ENCODE results near the gene KIAA1143. TPM values are rescaled to one million over a fixed set of nuclear protein-coding genes. Genes with fewer than 3 reads are reported as not detected.

Gene KIAA1143
- total RNA-seq, 2 donors from 2014 or later: 16.9 to 28.9 TPM

GRCh38 chr3:44721231-44722102, 40.0 kb downstream of the KIAA1143 start:
- H3K27ac ChIP-seq: no peak overlapping the region
- DNase-seq (ENCODE audit: low spot score): no peak
- H3K27me3 ChIP-seq (replicated peaks; ENCODE audit: insufficient read depth): no peaks in the 10 kb centered on the region
- no peak for ATAC-seq (ENCODE audit: insufficient number of reproducible peaks, low FRiP score, low read depth)
- no peaks in the 10 kb centered on the region for H3K4me1 ChIP-seq (ENCODE audit: control insufficient read depth in 1 of 2, low read depth in 2 of 2)
- no peak for TF ChIP-seq CTCF (IDR thresholded peaks at IDR 0.05)
- peaks cover 36% of the 10 kb centered on the region for H3K36me3 ChIP-seq
- H3K9me3 ChIP-seq: peaks cover 87% of the 10 kb centered on the region
- H3K4me3 ChIP-seq: peak overlapping the region; percentile 22

GRCh38 chr3:44712455-44713075, 48.9 kb downstream of the KIAA1143 start, which contains the start of gene ZNF502:
Gene ZNF502 (plus strand): TSS chr3:44712660. CDS start chr3:44720262, 7,602 bp downstream.
- peak; percentile 19 for DNase-seq (ENCODE audit: low spot score)
- H3K4me3 ChIP-seq: peak within 1 kb of the TSS; percentile 86
- peaks cover 18% of the 10 kb centered on the region for H3K9me3 ChIP-seq
- peak within 1 kb of the TSS; percentile 7 to 60 for H3K27ac ChIP-seq
- peak; percentile 45 for TF ChIP-seq CTCF (IDR thresholded peaks at IDR 0.05)
- no peaks in the 10 kb centered on the region for H3K36me3 ChIP-seq
- ATAC-seq (ENCODE audit: insufficient number of reproducible peaks, low FRiP score, low read depth): peak; percentile 82
- peaks cover 0 to 5% of the 10 kb centered on the region in 2 donors for H3K4me1 ChIP-seq (ENCODE audit: control insufficient read depth in 1 of 2, low read depth in 2 of 2)
- no peaks in the 10 kb centered on the region for H3K27me3 ChIP-seq (replicated peaks; ENCODE audit: insufficient read depth)

Other genes starting within 250 kb of the KIAA1143 start
- 1 to 10 TPM; 2.5 to 5.4 TPM for gene ZKSCAN7, start 206.4 kb downstream of the KIAA1143 start, total RNA-seq
- 1 to 10 TPM; 3.8 to 6.4 TPM for gene ZNF660, start 176.7 kb downstream of the KIAA1143 start, total RNA-seq
- gene ZNF197, start 136.6 kb downstream of the KIAA1143 start, total RNA-seq: 10 to 100 TPM in 1 of 2 donors, 1 to 10 TPM in 1; 9.6 to 20.0 TPM
- 10 to 100 TPM in 1 of 2 donors, 1 to 10 TPM in 1; 6.6 to 28.1 TPM for gene ZNF35, start 112.9 kb downstream of the KIAA1143 start, total RNA-seq
- 1 to 10 TPM; 3.7 to 4.5 TPM for gene ZNF502, start 49.0 kb downstream of the KIAA1143 start, total RNA-seq
- 1 to 10 TPM; 3.0 to 3.6 TPM for gene ZNF501, start 32.0 kb downstream of the KIAA1143 start, total RNA-seq
- gene KIF15, start 175 bp upstream of the KIAA1143 start, total RNA-seq: 1 to 10 TPM in 1 of 2 donors, under 1 TPM in 1; 0.42 to 2.4 TPM
- gene TMEM42, start 100.3 kb upstream of the KIAA1143 start, total RNA-seq: 10 to 100 TPM in 1 of 2 donors, 1 to 10 TPM in 1; 3.0 to 22.7 TPM
- not detected for gene TGM4, start 113.0 kb upstream of the KIAA1143 start, total RNA-seq
- gene ZDHHC3, start 214.6 kb upstream of the KIAA1143 start, total RNA-seq: 10 to 100 TPM; 70.8 to 72.3 TPM
- gene EXOSC7, start 214.6 kb upstream of the KIAA1143 start, total RNA-seq: 10 to 100 TPM; 43.3 to 45.9 TPM